WERI-Rb-1 (cell line): ENCODE data around the gene SPATA6L.

Experiments used
- DNase-seq: peaks from one replicate; pipeline ENCODE4 v3.0.0-alpha.2; 2020
- H3K27ac ChIP-seq: fragments of 250-450 bp; sonication (Bioruptor Pico); 2 replicates; pipeline ENCODE4 v1.5.1; 2020; ENCODE audit warnings: mild to moderate bottlenecking, moderate library complexity
- H3K27me3 ChIP-seq: fragments of 250-450 bp; sonication (Bioruptor Pico); 2 replicates; pipeline ENCODE4 v1.5.1; 2021; ENCODE audit warnings: mild to moderate bottlenecking, low read depth, moderate library complexity; ENCODE audit not compliant: insufficient read depth, severe bottlenecking
- H3K36me3 ChIP-seq: fragments of 250-450 bp; sonication (Bioruptor Pico); 2 replicates; pipeline ENCODE4 v1.5.1; 2020; ENCODE audit warnings: mild to moderate bottlenecking, moderate library complexity
- H3K4me3 ChIP-seq: 2 replicates; pipeline ENCODE4 v1.5.1; 2011; ENCODE audit warnings: low read depth, mild to moderate bottlenecking, control low read depth, low read length
- H3K9me3 ChIP-seq: fragments of 250-450 bp; sonication (Bioruptor Pico); 2 replicates; pipeline ENCODE4 v1.5.1; 2021; ENCODE audit warnings: mild to moderate bottlenecking, moderate library complexity; ENCODE audit not compliant: severe bottlenecking
- TF ChIP-seq, protein P1 (sequence below): IDR thresholded peaks from 2 replicates; pipeline ENCODE4 v1.5.1; 2011; ENCODE audit warnings: low read depth, mild to moderate bottlenecking, control low read depth, inconsistent platforms, low read length

SPATA6L gene

DNA sequence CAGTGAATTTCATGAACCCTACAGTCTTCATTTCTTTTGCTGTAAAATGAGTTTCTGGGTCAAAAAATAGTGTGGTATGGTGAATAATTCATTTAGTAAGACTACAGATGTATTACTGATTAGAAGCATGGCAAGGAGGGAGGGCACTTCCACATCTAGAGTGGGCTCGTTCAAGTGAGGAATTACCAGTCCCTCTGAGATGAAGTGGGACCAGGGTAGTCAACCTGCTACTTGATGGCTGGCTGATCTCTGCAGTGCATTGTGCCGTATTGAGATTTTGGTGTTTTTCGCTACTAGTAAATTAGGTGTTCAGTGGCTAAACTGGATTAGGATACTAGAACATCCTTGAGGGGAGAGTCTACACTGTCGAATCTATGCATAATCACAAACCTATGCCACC, 23.9 kb upstream of the SPATA6L start:
- no peaks in the 10 kb centered on the region for H3K27me3 ChIP-seq
- no peak overlapping the region for H3K4me3 ChIP-seq
- TF ChIP-seq, protein P1, sequence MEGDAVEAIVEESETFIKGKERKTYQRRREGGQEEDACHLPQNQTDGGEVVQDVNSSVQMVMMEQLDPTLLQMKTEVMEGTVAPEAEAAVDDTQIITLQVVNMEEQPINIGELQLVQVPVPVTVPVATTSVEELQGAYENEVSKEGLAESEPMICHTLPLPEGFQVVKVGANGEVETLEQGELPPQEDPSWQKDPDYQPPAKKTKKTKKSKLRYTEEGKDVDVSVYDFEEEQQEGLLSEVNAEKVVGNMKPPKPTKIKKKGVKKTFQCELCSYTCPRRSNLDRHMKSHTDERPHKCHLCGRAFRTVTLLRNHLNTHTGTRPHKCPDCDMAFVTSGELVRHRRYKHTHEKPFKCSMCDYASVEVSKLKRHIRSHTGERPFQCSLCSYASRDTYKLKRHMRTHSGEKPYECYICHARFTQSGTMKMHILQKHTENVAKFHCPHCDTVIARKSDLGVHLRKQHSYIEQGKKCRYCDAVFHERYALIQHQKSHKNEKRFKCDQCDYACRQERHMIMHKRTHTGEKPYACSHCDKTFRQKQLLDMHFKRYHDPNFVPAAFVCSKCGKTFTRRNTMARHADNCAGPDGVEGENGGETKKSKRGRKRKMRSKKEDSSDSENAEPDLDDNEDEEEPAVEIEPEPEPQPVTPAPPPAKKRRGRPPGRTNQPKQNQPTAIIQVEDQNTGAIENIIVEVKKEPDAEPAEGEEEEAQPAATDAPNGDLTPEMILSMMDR = no peak
- H3K9me3 ChIP-seq = no peaks in the 10 kb centered on the region
- no peak for DNase-seq
- H3K27ac ChIP-seq = no peak overlapping the region
- peaks cover 39% of the 10 kb centered on the region for H3K36me3 ChIP-seq

DNA sequence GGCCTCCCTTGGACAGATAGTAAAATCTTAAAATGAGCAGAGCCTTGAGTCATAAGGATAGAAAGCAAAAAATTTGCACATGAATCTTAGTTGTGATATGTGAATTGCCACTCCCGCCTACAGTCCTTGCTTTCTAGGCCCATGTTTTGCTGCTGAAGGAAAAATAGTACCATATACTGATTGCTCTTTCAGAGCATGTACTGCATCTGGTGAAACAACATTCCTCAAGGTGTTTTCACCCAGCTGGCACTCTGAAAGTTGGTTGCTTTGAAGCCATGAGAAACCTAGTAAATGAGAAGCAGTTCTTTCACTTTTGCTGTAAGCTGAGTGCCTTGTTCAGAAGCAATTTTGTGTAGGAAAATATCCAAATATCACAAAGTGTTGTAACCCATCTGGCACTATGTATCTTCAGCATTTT, 23.4 kb upstream of the SPATA6L start:
- H3K36me3 ChIP-seq = peaks cover 44% of the 10 kb centered on the region
- no peak overlapping the region for H3K4me3 ChIP-seq
- no peaks in the 10 kb centered on the region for H3K27me3 ChIP-seq
- no peak for DNase-seq
- no peak overlapping the region for H3K27ac ChIP-seq
- TF ChIP-seq, protein P1 = no peak
- no peaks in the 10 kb centered on the region for H3K9me3 ChIP-seq

DNA sequence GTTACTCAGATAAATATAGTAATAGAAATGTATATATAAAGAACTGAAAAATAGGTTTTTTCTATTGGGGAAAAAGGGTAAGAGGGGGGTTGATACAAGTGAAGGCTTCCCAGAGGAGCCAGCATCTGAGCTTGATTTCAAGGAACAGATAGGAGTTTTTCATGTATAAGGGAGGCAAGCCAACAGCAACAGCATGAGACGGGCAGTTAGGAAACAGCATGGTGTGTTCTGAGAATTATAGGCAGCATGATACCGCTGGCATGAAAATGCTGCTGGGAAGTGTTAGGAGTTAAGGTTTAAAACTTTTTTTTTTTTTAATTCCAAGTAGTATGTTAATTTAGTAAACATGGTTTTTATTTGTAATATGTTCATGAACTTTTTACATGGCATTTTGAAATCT, 22.7 kb upstream of the SPATA6L start:
- no peak overlapping the region for H3K4me3 ChIP-seq

DNA sequence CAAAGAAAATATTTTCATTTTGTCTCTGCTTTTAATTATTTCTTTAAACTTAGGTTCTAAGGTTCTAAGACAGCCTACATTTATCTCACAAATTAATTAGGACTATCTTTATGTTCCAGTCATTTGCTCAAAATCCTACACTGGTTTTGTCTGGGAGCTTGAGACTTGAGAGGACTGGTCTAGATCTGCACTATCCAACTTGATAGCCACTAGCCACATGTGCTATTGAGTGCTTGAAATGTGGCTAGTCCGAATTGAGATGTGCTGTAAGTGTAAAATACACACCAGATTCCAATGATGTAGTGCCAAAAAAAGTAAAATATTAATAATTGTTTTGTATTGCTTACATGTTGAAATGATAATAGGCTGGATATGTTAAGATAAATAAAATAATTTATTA, 20.3 kb upstream of the SPATA6L start:
- Histone ChIP-seq H3K9me3 (no peaks in the 10 kb centered on the region), H3K36me3 (peaks cover 41% of the 10 kb centered on the region), H3K27me3 (no peaks in the 10 kb centered on the region), H3K27ac (no peak overlapping the region), H3K4me3 (no peak overlapping the region)
- TF ChIP-seq, protein P1 = no peak
- no peak for DNase-seq

More for the DNA sequence above, 22.7 kb upstream of the SPATA6L start:
- Histone ChIP-seq H3K27ac (no peak overlapping the region), H3K36me3 (peaks cover 41% of the 10 kb centered on the region), H3K27me3 (no peaks in the 10 kb centered on the region), H3K9me3 (no peaks in the 10 kb centered on the region)
- no peak for DNase-seq
- TF ChIP-seq, protein P1 = no peak

DNA sequence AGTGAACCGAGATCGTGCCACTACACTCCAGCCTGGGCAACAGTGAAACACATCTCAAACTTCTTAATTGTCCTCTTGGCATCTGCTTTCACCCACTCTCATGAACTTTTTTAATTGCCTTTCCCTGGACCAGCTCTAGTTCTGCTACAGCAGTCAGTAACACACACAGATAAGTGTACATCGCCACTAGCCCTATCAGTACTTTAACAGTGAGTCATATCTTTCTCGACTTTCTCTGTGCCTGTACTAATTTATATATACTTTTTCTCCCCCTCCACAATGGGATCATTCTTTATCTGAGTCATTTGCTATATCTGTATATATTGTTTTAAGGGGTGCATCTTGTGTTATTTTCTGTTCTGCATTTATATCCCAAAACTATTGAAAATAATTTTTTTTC, 19.8 kb upstream of the SPATA6L start:
- Histone ChIP-seq H3K4me3 (no peak overlapping the region), H3K36me3 (peaks cover 36% of the 10 kb centered on the region), H3K9me3 (no peaks in the 10 kb centered on the region), H3K27me3 (no peaks in the 10 kb centered on the region), H3K27ac (no peak overlapping the region)
- TF ChIP-seq, protein P1 = no peak
- no peak for DNase-seq

DNA sequence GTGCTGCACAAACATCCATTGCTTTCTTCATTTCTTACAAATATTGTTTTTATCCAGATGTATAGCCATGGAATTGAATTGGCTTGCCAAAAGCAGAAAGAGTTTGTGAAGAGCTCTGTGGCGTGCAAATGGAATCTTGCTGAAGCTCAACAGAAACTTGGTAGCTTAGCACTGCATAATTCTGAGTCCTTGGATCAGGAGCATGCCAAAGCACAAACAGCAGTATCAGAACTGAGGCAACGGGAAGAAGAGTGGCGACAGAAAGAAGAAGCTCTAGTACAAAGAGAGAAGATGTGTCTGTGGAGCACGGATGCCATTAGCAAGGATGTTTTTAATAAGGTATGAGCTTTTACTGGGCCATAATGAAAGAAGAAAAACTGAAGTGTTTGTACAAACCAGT, 18.5 kb upstream of the SPATA6L start:
- Histone ChIP-seq H3K36me3 (peaks cover 30% of the 10 kb centered on the region), H3K27me3 (no peaks in the 10 kb centered on the region), H3K9me3 (no peaks in the 10 kb centered on the region), H3K27ac (no peak overlapping the region), H3K4me3 (no peak overlapping the region)
- TF ChIP-seq, protein P1 = no peak
- DNase-seq = no peak
